Endometrium (tissue), 2 donors: Measurements from ENCODE around the gene OR52E4.

ENCODE experiments used
- FAIRE-seq: peaks from 2 replicates; lab custom pipeline; 2012; peaks lifted over from hg19 to GRCh38; lab: Jason Lieb, UNC
- donor health status: control.
- donor health status: control.

Gene OR52E4

DNA sequence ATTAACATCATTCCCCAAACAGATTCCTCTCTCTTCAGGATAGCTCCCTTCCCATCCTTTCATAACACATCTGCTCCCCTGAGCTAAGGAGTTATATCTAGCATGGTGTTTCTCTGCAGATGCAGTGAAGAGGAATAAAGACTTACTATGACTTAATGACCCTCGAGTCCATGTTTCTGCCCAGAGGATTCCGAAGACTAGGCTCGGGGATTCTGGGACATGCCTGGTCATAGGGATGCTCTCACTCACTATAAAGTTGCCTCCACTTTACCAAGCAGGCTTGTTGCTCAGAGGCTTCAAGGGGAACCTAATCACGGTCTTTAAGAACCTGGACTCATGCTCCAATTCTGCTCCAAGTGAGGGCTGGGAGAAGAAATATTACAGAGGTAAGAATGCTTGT, at the start of gene OR52E4:
Gene OR52E4, plus strand, starts transcription at position 301 of the 400 bp plus-strand sequence. CDS start 3,664 bp downstream, outside the sequence.
- no peak for FAIRE-seq

- no peak for FAIRE-seq
Measured at GRCh38 chr11:5831196-5831829, 49.1 kb upstream of the OR52E4 start.

DNA sequence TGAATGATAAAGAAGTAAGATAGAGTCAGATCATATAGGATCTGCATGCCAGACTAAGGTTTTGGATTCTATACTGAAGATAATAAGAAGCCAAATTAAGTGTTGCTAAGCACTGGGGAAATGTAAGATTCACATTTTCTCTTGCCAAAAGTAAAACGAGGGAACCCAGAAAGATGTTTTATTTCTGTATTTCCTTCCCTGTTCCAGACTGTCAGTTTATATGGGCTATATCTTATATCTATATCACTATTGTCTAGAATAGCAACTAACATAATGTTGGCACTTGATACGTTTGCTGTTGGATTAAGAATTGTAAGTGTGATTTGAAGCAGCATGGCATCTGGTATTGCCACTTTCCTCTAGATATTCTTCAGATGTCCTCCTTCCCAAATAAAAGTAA, 47.0 kb upstream of the OR52E4 start:
- FAIRE-seq, result no peak

- FAIRE-seq, result no peak
Measured at GRCh38 chr11:5837695-5838094, 42.7 kb upstream of the OR52E4 start.

- FAIRE-seq, result no peak
Measured at GRCh38 chr11:5841797-5842196, 38.6 kb upstream of the OR52E4 start, which contains the start of gene OR52E6. Gene OR52E6, minus strand, starts transcription at chr11:5841897. Its CDS starts 0 bp downstream, at chr11:5841897.

GRCh38 chr11:5846701-5847100, 33.7 kb upstream of the OR52E4 start:
- no peak for FAIRE-seq

GRCh38 chr11:5847711-5848110, 32.7 kb upstream of the OR52E4 start:
- FAIRE-seq, result no peak

DNA sequence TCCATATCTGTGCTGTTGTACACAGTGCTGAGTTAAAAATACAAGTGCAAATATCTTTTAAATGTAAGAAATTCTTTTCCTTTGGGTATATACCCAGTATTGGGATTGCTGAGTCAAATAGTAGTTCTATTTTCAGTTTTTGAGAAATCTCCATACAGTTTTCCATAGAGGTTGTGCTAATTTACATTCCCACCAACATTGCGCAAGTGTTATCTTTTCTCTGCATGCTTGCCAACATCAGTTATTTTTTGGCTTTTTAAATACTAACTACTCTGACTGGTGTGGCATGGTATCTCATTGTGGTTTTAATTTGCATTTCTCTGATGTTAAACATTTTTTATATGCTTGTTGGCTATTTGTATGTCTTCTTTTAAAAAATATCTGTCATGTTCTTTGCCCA, 29.4 kb upstream of the OR52E4 start:
- no peak for FAIRE-seq

- FAIRE-seq, result no peak
Measured at GRCh38 chr11:5857590-5857989, 22.8 kb upstream of the OR52E4 start, which contains the start of gene OR52E8. Gene OR52E8, minus strand, starts transcription at chr11:5857690. Its CDS starts 0 bp downstream, at chr11:5857690.

- FAIRE-seq, result no peak
Measured at GRCh38 chr11:5865826-5866225, 14.6 kb upstream of the OR52E4 start.

DNA sequence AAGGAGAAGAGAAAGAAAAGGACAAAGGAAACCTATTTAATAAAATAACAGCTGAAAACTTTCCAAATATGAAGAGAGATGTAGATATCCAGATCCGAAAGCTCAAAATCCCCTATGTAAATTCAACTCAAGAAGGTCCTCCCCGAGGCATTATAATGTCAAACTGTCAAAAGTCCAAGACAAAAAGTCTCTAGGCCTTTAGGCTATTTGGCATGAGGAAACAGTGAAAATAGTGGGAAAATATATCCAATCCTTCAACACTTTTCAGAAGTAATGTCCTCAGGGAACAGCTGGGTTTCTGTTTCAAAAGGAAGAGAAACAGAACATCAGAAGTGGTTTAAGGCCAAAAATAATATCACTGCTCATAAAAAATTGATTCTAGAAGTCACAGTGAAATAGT, 1.9 kb upstream of the OR52E4 start:
- no peak for FAIRE-seq

DNA sequence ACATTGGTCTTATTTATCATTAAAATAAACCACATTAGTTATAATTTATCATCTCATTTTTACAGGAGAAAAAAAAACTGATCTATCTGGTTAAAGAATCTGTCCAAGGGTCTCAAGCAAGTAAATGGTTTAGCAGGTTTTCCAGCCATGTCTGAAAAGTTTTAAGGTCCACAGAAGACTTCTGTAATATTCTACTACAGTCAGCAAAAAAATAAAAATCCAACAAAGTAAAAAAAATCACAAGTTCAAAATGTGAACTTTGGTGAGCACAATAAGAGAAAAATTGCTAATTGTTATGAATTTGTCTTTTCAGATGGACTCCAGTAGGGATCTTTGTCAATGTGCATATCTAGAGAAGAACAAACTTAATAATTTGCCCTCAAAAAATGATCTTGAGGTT, 1.3 kb downstream of the OR52E4 start:
- FAIRE-seq, result no peak

- FAIRE-seq, result no peak
Measured at GRCh38 chr11:5887172-5887571, 6.7 kb downstream of the OR52E4 start.

DNA sequence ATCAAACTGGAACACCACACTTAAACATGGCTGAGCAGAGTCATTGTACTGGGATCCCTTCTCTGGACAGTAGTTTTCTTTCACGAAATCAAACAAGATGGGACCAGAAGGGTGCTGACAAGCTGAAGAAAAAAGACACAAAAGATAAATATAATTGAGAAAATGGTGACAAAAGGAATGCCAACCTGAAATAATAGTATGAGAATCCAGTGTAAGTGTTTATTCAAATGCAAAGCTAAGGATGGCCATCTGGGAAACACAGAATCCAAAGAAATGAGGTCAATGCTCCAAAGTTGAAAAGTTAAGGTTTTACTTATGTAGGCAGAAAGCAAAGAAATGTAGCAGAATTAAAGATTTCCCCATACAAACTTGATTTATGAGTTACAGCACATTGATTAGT, 7.2 kb downstream of the OR52E4 start:
- no peak for FAIRE-seq

- FAIRE-seq, result peak; percentile 23
Measured at GRCh38 chr11:5891216-5891800, 10.9 kb downstream of the OR52E4 start.

DNA sequence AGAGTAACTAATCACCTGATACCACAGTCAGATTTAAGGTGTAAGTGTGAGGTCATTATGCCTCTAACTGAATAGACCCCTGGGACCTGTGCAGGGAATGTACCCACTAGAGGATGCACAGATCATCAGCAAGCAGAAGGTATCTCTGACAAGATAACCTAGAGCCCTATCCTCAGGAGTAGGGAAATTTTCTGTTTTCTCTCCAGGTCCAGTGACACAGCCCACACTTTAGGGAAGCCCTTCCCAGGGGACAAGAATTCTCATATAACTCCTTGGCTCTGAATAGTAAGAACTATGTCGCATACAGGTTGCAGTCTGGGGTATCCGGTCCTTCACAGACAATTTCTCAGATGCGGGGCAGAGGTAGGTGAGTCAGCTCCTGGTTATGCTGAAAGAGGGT, 12.5 kb downstream of the OR52E4 start, which contains the start of gene OR52E5:
Gene OR52E5, plus strand, starts transcription at position 301 of the 400 bp plus-strand sequence. CDS start 7,569 bp downstream, outside the sequence.
- FAIRE-seq, result no peak

- FAIRE-seq, result no peak
Measured at GRCh38 chr11:5899534-5899933, 19.1 kb downstream of the OR52E4 start.

- FAIRE-seq, result no peak
Measured at GRCh38 chr11:5910540-5910939, 30.1 kb downstream of the OR52E4 start.

DNA sequence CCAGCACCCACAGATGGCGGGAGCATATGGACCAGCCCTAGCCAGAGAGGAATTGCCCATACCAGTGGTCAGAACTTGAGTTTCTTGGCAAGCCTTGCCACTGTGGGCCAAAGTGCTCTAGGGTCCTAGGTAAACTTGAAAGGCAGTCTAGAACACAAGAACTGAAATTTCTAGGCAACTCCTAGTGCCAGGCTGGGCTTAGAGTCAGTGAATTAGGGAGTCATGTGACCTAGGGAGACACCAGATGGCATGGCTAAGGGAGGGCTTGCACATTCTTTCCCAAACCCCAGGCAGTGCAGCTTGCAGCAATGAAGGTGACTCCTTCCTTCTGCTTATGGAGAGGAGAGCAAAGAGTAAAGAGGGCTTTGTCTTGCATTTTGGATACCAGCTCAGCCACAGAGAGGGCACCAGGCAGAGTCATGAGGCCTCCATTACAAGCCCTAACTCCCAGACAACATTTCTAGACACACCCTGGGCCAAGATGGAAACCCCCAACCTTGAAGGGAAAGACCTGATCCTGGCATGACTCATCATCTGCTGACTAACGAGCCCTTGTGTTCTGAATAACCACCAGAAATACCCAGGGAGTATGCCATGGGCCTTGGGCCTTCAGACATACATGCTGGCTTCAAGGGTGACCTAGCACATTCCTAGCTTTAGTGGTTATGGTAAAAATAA, 42.5 kb downstream of the OR52E4 start:
- FAIRE-seq, result no peak

DNA sequence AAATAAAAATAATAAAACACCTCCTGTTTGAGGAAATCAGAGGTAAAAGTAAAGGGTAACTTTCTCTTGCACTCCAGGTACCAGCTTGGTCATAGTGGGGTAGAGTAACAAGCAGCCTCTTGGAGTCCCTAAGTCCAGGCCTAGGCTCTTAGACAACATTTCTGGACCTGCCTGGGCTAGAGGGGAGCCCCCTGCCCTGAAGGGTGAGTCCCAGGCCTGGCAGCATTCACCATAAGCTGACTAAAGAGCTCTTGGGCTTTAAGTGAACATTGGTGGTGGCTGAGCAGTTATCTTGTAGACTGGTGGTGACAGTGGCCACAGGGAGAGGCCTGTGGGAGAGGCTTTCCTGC, 43.0 kb downstream of the OR52E4 start:
- FAIRE-seq, result no peak

DNA sequence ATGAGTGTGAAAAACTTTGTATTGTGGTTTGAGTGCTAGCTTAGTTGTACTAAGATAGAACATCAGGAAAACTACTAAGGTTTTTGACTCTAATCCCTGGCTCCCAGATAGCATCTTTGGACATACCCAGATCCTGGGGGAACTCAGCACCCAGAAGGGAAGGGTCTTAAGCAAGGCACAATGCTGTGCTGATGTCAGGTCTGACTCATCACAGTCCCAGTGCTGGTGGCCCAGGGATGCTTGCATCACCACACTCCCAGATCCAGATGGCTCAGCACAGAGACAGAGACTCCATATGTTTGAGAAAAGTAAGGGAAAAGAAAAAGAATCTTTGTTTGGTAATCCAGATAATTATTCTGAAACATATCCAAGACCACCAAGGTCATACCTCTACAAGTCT, 43.4 kb downstream of the OR52E4 start:
- FAIRE-seq, result no peak

DNA sequence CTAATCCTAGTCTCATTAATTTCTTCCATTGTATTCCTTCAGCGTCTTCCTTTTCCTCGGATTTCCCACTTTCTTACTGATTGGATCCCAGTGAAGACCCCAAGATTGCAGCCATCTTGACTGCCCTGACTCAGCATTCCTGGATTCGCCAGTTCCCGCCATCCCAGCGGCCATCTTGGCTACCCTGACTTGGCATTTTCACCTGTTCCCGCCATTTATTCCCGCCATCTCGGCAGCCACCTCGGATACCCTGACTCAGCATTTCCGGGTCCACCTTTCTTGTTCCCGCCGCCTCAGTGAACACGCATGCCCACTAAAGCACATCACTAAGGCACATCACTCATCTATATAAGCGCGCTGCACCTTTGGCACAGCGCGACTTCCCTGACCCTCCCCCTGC, 47.8 kb downstream of the OR52E4 start:
- no peak for FAIRE-seq

- no peak for FAIRE-seq
Measured at GRCh38 chr11:5928811-5929210, 48.4 kb downstream of the OR52E4 start.
